Measurements from ENCODE around the gene KCNC1.

The KCNC1 gene

GRCh38 chr11:17771841-17772401 lies 37.3 kb downstream of the KCNC1 start:
- H2AFZ ChIP-seq (ENCODE audit: low read length) = no peak overlapping the region
- H3K36me3 ChIP-seq (ENCODE audit: insufficient read depth, low read length) = no peaks in the 10 kb centered on the region
- no peaks in the 10 kb centered on the region for H3K4me1 ChIP-seq (ENCODE audit: insufficient read depth, low read length, poor library complexity, severe bottlenecking)
- no peaks in the 10 kb centered on the region for H3K9me2 ChIP-seq (replicated peaks; ENCODE audit: low read depth, low read length)
- no peak overlapping the region for H3K9ac ChIP-seq (ENCODE audit: low read depth, low read length, poor library complexity, severe bottlenecking)
- H4K20me1 ChIP-seq (ENCODE audit: insufficient read depth, low read length, poor library complexity, severe bottlenecking) = no peaks in the 10 kb centered on the region
- H3F3A ChIP-seq (ENCODE audit: low read depth) = no peaks in the 10 kb centered on the region
- no peaks in the 10 kb centered on the region for H3K79me2 ChIP-seq (ENCODE audit: insufficient read depth, low read length)
- H3K27me3 ChIP-seq (ENCODE audit: insufficient read depth, low read length, poor library complexity, severe bottlenecking) = no peaks in the 10 kb centered on the region
- H3K4me2 ChIP-seq (ENCODE audit: low read depth, low read length, poor library complexity, severe bottlenecking) = no peak overlapping the region
- H3K9me3 ChIP-seq (ENCODE audit: insufficient read depth, low read depth, low read length) = no peaks in the 10 kb centered on the region
- TF ChIP-seq EZH2phosphoT487 (IDR thresholded peaks at IDR 0.05; ENCODE audit: borderline replicate concordance) = no peak
- TF ChIP-seq, protein P1, sequence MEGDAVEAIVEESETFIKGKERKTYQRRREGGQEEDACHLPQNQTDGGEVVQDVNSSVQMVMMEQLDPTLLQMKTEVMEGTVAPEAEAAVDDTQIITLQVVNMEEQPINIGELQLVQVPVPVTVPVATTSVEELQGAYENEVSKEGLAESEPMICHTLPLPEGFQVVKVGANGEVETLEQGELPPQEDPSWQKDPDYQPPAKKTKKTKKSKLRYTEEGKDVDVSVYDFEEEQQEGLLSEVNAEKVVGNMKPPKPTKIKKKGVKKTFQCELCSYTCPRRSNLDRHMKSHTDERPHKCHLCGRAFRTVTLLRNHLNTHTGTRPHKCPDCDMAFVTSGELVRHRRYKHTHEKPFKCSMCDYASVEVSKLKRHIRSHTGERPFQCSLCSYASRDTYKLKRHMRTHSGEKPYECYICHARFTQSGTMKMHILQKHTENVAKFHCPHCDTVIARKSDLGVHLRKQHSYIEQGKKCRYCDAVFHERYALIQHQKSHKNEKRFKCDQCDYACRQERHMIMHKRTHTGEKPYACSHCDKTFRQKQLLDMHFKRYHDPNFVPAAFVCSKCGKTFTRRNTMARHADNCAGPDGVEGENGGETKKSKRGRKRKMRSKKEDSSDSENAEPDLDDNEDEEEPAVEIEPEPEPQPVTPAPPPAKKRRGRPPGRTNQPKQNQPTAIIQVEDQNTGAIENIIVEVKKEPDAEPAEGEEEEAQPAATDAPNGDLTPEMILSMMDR (conservative IDR thresholded peaks at IDR 0.05; ENCODE audit: low read length) = no peak
- H3K4me3 ChIP-seq (ENCODE audit: low read length, poor library complexity, severe bottlenecking) = no peak overlapping the region

DNA sequence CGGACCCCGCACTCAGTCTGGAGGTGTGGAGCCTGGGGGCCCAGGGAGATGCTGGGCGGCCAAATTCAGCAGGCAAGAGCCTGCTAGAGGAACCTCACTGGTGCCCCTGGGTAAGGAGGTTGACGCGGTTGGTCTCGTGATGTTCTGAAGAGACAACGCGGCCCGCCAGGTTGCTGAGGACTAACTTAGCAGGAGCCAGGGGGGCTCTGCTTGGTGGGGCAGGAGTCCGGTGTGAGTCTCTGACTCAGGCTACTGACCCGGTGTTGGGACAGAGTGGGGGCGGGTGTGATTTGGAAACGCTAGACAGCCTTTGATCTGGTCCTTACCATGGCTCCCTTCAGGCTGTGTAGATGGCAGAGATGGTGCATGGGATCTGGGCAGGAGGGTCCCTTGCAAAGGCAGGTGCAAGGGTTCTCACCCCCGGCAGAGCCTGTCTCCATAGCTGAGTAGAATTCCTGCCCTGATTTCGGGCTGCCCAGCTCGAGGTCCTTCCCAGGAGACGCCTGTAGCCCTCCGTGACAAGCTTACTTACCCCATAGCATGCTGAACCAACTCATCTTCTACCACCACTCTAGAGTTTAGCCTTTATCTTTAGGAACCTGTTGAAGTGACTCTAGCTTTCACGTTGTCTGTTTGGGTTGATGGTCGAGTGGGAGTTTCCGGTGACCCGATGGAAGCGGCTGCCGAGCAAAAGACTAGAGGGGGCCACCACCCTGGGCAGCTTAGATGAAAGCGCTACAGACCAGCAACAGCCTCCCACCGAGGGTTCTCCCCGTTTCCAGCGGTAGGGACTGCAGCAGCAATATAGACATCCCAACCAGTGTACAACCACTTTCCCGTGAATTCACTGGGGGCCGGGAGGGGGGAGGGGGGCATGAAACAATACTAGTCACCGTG lies 38.4 kb downstream of the KCNC1 start:
- Histone ChIP-seq H3F3A (ENCODE audit: low read depth) (no peaks in the 10 kb centered on the region), H3K4me1 (ENCODE audit: insufficient read depth, low read length, poor library complexity, severe bottlenecking) (no peaks in the 10 kb centered on the region), H2AFZ (ENCODE audit: low read length) (no peak overlapping the region), H3K4me2 (ENCODE audit: low read depth, low read length, poor library complexity, severe bottlenecking) (no peak overlapping the region), H3K27me3 (ENCODE audit: insufficient read depth, low read length, poor library complexity, severe bottlenecking) (no peaks in the 10 kb centered on the region), H3K9ac (ENCODE audit: low read depth, low read length, poor library complexity, severe bottlenecking) (no peak overlapping the region), H3K4me3 (ENCODE audit: low read length, poor library complexity, severe bottlenecking) (no peak overlapping the region), H3K9me2 (replicated peaks; ENCODE audit: low read depth, low read length) (no peaks in the 10 kb centered on the region), H3K9me3 (ENCODE audit: insufficient read depth, low read depth, low read length) (no peaks in the 10 kb centered on the region), H3K79me2 (ENCODE audit: insufficient read depth, low read length) (no peaks in the 10 kb centered on the region), H4K20me1 (ENCODE audit: insufficient read depth, low read length, poor library complexity, severe bottlenecking) (no peaks in the 10 kb centered on the region), H3K36me3 (ENCODE audit: insufficient read depth, low read length) (no peaks in the 10 kb centered on the region)
- TF ChIP-seq EZH2phosphoT487 (IDR thresholded peaks at IDR 0.05; ENCODE audit: borderline replicate concordance) = no peak
- TF ChIP-seq, protein P1 (conservative IDR thresholded peaks at IDR 0.05; ENCODE audit: low read length) = no peak

DNA sequence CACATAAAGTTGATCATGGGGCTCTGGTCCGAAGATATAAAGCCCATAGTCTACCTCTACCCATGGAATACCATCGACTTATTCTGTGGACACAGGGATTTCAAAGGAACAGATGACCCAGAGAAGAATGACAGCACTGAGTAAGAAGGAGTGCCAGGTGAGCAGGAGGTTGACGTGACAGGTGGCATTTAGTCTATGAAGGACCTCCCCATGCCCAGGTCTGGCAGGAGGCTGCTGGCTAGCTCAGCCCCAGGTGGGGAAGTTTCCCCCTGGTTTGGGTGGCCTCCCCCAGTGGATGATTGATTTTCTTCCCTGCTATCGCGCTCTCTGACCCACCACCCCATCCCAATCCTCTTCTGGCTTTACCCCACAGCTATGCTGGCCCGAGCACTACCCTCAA lies 39.1 kb downstream of the KCNC1 start:
- TF ChIP-seq, protein P1 (conservative IDR thresholded peaks at IDR 0.05; ENCODE audit: low read length) = no peak
- H3K4me1 ChIP-seq (ENCODE audit: insufficient read depth, low read length, poor library complexity, severe bottlenecking) = no peaks in the 10 kb centered on the region
- H3F3A ChIP-seq (ENCODE audit: low read depth) = no peaks in the 10 kb centered on the region
- no peak overlapping the region for H2AFZ ChIP-seq (ENCODE audit: low read length)
- H3K9ac ChIP-seq (ENCODE audit: low read depth, low read length, poor library complexity, severe bottlenecking) = no peak overlapping the region
- H3K4me3 ChIP-seq (ENCODE audit: low read length, poor library complexity, severe bottlenecking) = no peak overlapping the region
- no peaks in the 10 kb centered on the region for H3K9me2 ChIP-seq (replicated peaks; ENCODE audit: low read depth, low read length)
- H3K27me3 ChIP-seq (ENCODE audit: insufficient read depth, low read length, poor library complexity, severe bottlenecking) = no peaks in the 10 kb centered on the region
- no peaks in the 10 kb centered on the region for H3K79me2 ChIP-seq (ENCODE audit: insufficient read depth, low read length)
- H3K4me2 ChIP-seq (ENCODE audit: low read depth, low read length, poor library complexity, severe bottlenecking) = no peak overlapping the region
- no peaks in the 10 kb centered on the region for H4K20me1 ChIP-seq (ENCODE audit: insufficient read depth, low read length, poor library complexity, severe bottlenecking)
- H3K36me3 ChIP-seq (ENCODE audit: insufficient read depth, low read length) = no peaks in the 10 kb centered on the region
- H3K9me3 ChIP-seq (ENCODE audit: insufficient read depth, low read depth, low read length) = no peaks in the 10 kb centered on the region

Measured in Loucy (cell line).